Measurements from ENCODE around the gene ACR.
"Not testable (repeated sequence)": the region's sequence is repeated elsewhere in the genome, so short reads cannot be mapped to it uniquely, and the experiment has no call there.

ACR gene

DNA sequence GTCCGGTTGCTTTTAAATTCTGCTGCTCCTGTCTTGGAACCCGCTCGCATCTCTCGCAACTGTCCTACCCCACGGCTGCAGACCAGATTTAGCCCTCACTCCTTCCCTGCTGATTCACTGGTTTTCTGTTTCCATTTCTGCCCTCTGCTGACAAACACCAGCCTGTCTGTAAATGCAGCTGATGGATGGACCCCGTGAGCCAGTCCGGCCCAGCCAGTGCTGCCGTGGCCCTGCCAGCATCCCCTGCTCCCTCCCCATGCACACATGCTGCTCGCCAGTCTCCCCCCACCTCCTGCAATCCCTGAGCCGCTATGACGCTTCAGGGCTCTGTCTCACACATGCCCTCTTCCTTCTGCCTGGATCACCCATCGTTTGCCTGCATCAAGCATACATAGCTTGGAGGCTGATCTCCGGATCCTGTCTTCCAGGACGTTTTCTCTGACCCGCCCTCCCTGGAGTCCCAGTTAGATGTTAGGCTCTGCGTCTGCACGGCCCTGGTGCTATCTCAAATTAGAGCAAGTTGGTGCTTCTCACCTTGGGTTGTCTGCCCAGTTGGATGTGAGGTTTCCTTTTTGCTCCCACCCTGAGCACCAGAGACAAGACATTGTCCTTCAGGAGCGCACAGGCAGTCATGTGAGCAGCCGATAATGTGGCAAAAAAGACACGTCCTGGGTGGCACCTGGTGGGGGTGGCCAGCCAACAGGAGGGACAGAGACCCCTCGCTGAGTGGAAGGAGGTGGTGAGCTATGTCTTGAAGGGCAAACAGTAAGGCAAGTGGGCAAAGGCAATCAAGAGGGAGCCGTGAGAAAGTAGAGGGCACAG is 4.3 kb upstream of the ACR start:
- no peak for DNase-seq

DNA sequence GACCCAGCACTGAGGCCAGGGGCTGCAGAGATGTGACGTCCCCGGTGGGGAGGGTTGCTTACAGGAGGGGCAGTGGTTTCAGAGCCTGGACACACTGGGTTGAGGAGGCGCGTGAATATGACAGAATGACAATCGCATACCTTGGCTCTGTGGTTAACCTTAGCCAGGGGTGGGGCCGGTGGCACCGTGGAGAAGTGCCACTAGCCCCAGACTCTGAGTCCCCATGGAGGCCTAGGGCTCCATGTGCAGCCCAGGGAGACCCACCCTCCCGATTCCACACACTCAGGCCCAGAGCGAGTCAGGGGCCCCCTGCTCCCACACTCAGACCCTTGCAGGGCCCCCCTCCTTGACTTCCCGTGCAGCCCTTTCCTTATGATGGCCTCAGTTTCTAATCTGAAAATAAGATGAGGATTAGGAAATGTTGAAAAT is 3.6 kb upstream of the ACR start:
- no peak for DNase-seq

DNA sequence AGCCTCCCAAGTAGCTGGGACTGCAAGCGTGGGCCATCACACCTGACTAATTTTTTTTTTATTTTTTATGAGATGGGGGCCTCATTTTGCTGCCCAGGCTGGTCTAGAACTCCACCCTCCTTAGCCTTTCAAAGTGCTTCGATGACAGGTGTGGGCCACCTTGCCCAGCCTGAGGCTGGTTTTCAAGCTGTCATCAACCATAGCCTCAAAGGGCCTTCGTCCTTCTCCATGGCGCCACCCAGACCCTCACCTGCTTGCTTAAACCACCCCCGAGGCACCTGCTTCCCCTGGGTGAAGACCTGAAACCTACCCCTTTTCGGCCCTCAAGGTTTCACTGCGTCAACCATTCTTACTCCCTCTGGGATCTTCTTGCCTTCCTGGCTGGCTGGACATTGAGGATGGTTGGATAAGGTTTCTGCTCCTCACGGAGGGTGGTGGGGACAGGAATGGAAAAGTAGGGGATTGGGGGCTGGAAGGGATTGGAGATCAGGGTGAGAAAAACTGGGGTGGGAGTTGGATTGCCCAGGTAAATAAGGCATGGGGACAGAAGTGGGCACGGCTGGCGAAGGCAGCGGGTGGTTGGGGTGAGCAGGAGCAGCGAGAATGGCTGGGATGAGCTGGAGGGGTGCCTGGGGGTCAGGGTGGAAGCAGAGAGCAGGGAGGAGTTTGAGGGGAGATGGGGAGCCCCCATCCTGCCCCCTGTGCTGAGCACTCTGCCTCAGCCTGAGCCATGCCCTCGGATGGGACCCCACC is 2.8 kb upstream of the ACR start:
- DNase-seq, result no peak

DNA sequence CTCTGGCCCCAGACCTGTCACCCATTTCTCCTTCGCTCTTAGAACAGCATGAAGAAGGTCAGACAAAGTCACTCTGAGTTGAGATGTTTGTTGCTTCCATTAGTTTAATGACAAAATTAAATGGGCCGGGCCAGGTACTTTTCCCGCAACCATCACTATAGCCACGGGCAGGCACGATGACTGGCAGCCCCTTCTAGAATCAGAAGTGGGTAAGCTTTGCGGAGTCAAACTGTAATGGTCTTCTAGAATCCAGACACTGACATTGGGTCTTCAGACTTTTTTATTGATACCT is 2.3 kb upstream of the ACR start:
- DNase-seq, result no peak

DNA sequence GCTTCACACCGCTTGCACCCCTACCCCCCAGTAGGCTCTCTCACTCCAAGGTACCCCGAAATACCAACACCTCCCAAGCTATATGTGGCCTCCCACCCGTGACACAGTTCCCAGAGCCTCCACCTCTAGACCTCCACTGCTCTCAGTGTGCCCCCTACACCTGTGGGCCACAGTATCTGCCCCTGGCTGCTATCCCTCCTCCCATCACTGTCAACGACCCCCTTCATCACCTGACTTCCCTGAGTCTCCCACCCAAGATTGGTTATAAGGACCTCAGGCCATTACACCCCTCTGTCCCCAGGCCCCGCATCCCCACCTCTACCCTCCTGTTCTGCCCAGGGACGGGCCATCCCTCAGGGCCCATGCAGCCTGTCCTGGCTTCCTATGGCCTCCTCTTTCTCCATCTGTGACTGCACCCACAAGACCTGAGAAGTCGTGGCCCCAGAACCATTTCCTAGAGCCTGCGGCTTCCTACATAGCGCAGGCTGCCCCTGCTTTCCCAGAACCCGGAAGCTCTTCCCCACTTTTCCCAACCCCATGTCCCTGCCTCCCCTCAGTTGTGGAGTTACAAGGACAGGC is 734 bp downstream of the ACR start:
- DNase-seq, result no peak

DNA sequence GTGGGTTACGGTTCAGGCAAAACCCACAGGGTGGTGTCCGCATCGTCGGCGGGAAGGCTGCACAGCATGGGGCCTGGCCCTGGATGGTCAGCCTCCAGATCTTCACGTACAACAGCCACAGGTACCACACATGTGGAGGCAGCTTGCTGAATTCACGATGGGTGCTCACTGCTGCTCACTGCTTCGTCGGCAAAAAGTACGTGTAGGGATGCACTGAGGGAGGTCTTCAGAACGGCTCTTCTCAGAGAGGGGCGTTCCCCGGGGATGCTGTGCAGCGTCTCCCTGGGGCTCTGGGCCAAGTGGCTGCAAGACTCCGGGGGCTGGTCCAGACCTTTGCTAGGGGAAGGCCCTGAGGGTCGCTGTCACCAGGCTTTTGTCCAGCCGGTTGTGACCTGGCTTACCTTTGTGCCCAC is 1.3 kb downstream of the ACR start:
- no peak for DNase-seq

DNA sequence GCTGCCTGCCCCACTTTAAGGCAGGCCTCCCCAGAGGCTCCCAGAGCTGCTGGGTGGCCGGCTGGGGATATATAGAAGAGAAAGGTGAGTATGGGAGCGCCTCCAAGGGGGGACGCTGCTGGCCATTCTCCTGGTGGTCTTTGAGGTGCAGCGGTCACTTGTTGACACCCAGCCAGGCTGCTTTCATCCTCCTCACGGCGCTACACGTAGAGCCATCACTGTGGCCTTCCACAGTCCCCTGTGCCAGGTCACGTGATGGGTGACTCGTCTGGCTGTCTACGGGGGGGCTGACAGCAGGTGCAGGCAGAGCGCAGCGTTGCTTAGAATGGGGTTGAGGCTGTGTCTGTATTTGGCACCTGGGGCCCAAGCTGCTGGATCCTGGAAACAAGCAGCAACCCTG is 1.9 kb downstream of the ACR start:
- DNase-seq, result no peak

DNA sequence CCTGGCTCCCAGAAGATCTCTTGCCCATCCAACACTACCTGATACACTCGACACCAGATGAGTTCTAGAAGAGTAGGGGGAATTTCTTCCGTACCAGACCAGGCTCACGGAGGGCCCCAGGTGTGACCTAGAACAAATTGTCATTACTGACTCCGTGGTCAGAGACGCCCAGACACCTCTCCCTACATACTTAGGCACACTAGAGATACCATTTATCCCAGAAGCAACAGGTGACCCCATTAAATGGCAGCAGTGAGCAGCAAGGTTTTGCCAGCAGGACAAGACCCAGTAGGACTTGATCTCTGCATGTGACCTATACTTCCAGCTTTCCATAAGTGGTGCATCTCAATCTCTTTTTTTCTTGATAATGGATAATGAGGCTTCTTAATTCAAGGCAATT is 2.7 kb downstream of the ACR start:
- not testable (repeated sequence) for DNase-seq

DNA sequence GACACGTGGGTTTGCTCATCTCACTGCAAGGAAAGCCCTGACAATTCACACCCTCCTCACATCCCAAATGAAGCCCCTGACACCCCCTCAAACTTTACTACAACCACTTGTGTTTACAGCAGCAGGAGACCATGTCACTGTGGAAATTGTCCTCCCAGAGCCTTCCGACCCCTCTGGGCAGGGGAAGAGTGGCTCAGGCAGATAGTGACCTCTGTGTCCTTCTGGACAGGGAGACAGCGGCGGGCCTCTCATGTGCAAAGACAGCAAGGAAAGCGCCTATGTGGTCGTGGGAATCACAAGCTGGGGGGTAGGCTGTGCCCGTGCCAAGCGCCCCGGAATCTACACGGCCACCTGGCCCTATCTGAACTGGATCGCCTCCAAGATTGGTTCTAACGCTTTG is 6.4 kb downstream of the ACR start:
- DNase-seq, result not testable (repeated sequence)

DNA sequence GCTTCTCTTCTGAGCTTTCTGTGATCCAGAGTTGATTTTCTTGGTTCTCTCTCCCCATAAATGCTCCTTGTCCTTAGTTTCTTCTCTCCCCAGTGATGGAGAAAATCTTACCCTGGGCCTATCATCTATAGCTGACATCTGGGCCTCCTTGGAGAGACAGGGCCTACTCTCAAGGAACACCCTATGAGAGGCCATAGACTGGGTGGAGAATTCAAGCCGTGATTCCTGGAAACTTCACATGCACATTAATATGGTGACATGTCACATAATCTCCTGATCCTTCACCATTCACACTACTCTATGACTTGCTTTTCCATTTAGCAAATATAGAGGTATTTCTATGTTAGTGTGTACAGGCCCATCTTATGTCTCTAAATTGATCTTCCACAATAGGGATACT is 9.5 kb downstream of the ACR start:
- not testable (repeated sequence) for DNase-seq

DNA sequence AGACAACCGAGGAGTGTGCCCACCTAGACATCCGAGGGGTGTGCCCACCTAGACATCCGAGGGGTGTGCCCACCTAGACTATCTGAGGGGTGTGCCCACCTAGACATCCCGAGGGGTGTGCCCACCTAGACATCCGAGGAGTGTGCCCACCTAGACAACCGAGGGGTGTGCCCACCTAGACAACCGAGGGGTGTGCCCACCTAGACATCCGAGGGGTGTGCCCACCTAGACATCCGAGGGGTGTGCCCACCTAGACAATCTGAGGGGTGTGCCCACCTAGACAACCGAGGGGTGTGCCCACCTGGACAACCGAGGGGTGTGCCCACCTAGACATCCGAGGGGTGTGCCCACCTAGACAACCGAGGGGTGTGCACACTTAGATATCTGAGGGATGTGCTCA is 10.6 kb downstream of the ACR start:
- DNase-seq, result not testable (repeated sequence)

DNA sequence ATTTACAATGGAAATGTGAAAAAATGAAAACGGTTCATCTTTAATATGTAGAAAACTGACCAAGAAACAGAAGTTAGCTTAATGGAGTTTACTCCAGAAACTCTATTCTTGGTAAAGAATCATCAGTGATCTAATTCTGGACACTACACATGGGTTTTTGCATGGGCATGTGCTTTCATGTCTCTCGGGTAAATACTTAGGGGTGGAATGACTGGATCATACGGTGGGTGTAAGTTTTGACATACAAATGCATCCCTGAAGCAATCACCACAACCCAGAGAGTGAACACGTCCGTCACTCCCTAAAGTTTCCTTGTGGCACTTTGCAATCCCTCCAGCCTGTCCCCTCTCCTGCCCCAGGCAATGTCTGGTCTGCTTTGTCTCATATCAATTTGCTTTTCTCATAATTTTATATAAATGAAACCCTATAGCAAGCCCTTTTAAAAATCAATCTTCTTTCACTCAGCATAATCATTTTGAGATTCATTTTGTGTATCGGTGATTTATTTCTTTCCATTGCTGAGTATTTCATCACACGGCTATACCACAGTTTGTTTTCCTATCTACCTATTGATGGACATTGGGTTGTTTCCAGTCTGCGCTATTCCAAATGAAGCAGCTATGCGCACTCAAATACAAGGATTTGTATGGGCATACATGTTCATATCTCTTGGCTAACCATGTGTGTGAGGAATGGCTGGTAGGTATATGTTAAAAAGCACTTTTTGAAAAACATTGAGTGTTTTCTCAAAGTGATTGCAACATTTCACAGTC is 11.5 kb downstream of the ACR start:
- DNase-seq, result not testable (repeated sequence)

DNA sequence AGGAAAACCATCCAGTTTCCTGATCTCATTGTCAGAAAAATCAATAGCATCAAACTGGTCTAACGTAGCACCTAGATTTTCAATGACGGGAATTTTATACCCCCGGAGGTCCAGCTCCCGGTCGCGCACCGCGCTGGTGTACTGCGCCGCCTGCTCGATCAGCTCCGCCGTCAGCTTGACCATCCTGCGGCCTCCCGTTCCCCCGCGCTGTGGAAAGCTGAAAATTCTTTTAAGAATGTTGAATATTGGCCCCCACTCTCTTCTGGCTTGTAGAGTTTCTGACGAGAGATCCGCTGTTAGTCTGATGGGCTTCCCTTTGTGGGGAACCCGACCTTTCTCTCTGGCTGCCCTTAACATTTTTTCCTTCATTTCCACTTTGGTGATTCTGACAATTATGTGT is 17.2 kb downstream of the ACR start:
- DNase-seq, result not testable (repeated sequence)

DNA sequence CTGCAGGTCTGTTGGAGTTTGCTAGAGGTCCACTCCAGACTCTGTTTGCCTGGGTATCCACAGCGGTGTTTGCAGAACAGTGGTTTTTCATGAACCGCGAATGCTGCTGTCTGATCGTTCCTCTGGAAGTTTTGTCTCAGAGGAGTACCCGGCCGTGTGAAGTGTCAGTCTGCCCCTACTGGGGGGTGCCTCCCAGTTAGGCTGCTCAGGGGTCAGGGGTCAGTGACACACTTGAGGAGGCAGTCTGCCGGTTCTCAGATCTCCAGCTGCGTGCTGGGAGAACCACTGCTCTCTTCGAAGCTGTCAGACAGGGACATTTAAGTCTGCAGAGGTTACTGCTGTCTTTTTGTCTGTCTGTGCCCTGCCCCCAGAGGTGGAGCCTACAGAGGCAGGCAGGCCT is 18.4 kb downstream of the ACR start:
- DNase-seq, result peak; percentile 11

DNA sequence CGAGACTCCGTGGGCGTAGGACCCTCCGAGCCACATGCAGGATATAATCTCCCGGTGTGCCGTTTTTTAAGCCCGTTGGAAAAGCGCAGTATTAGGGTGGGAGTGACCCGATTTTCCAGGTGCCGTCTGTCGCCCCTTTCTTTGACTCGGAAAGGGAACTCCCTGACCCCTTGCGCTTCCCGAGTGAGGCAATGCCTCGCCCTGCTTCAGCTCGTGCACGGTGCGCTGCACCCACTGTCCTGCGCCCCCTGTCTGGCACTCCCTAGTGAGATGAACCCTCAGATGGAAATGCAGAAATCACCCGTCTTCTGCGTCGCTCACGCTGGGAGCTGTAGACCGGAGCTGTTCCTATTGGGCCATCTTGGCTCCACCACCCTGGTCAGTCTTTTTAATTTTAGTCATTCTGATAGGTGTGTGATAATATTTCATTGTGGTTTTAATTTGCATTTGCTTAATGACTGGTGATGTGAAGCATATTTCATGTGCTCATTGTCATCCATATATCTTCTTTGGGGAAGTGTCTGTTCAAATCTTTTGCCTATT is 19.0 kb downstream of the ACR start:
- DNase-seq, result peak; percentile 77

DNA sequence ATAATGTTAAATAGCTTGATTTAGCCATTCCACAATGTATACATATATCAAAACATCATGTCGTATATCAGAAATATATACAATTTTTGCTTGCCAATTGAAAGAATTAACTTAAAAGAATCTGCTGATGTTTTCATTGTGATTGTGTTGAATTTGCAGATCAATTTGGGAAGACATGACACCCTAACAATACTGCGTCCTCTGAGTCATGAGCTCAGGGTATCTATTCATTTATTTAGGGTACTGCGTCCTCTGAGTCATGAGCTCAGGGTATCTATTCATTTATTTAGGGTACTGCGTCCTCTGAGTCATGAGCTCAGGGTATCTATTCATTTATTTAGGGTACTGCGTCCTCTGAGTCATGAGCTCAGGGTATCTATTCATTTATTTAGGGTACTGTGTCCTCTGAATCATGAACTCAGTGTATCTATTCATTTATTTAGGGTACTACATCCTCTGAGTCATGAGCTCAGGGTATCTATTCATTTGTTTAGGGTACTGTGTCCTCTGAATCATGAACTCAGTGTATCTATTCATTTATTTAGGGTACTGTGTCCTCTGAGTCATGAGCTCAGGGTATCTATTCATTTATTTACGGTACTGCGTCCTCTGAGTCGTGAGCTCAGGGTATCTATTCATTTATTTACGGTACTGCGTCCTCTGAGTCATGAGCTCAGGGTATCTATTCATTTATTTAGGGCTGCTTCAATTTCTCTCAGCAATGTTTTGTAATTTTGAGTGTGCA is 21.8 kb downstream of the ACR start:
- peak; percentile 53 for DNase-seq

DNA sequence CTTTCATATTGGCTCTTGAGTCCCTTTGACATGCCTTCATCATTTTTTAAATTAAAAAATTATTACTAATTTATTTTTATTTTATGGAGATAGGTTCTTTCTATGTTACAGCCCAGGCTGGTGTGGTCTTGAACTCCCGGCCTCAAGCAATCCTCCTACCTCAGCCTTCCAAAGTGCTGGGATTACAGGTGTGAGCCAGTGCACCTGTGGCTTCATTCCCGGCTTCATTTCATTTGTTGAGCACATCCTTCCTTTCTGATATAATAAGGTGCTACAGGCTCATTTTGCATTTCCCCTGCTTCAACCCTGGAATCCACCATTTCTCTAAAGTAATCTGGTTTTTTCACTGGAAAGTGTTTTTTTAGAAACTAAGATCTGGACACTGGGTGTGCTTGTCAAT is 23.8 kb downstream of the ACR start:
- not testable (repeated sequence) for DNase-seq

DNA sequence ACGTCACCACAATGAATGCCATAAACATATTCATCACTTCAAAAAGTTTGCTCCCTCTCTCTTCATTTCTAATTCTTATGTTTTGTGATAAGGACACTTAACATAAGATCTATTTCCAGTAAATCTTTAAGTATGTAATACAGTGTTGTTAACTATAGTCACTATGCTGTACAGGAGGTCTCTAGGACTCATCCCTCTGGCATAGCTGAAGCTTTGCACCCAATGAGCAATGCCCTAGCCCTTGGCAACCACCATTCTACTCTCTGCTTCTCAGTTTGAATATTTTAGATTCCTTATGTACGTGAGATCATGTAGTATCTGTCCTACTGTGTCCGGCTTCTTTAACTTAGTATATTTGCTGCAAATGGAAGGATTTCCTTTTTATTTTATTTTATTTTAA is 26.3 kb downstream of the ACR start:
- not testable (repeated sequence) for DNase-seq

DNA sequence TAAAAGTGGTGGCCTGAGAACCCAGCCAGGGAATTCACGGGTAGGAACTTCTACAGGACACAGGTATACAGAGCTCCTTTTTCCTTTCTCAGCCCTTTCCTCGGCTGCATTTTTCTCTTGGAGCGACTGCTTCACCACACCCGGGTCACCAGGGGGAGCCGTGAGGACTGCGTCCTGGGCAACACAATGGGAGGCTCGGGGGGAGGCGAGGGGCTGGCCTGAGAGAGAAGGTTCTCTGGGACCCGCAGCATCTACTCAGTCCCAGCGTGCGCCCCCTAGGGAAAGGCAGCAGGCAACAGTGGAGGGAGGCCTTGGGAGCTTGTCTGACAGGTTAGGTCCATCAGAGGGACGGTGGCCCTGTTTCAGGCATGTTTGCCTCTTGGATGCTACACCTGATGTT is 37.1 kb downstream of the ACR start:
- DNase-seq, result not testable (repeated sequence)

DNA sequence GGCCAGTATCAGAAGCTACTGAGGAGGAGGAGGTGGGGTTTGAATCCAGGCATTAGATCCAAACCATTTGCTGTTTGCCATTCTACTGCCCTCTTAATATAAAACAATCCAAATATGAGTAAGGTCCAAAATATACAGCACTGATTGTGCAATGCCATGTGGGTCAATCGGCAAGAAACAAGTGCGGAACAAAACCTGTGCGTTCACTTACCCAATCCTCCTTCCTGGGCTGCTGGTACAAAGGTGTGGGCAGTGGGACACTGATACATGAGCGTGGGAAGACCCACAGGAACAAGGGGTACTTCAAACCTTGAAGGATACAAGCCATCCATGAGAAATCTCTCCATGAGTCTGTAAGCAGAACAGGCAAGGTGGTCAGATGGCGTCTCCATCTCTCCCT is 39.6 kb downstream of the ACR start:
- not testable (repeated sequence) for DNase-seq

DNA sequence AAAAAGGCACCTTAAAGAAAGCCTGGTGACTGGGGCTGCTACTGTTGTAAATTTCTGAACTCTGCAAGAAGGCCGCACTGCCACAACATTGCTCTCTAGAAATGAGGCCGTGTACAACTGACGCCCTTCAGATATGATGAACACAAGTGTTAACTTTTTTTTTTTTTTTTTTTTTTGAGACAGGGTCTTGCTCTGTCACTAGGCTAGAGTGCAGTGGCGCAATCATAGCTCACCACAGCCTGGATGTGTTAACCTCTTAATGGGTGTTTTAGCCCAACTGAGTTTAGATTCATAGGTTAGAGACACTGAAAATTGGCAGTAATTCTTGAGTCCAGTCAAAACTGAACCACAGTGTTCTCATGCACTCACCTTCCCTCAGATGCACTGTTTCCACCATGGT is 42.2 kb downstream of the ACR start:
- DNase-seq, result not testable (repeated sequence)

DNA sequence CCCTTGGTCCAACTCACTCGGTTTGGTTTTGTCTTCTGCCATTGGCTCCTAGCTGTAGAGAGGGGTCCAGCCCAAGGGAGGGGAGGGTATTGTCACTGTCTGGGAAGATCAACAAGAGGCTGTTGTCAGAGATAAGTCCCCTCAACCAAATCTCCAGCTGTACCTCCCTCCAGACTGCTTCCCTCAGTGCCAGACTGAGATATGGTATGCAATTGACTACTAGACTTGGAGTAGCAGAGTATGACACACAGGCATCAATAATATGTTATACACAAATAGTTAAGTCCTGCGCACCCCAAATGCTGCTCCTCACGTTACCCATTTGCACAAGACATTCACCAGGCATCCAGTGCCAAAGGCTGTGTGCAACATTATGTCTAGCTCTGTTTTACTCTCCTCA is 44.2 kb downstream of the ACR start:
- DNase-seq, result not testable (repeated sequence)
